IPS-18a (cell line): ENCODE results near the gene SNAI3.

Experiments
- H3K27ac ChIP-seq: one replicate; pipeline ENCODE4 v1.5.1; 2013; ENCODE audit warnings: low read length
- H3K27me3 ChIP-seq: one replicate; pipeline ENCODE4 v1.6.1; 2013; ENCODE audit warnings: mild to moderate bottlenecking, low read length; ENCODE audit not compliant: control insufficient read depth, insufficient read depth
- H3K36me3 ChIP-seq: one replicate; pipeline ENCODE4 v1.6.1; 2013; ENCODE audit warnings: low read depth, low read length; ENCODE audit not compliant: control insufficient read depth
- H3K4me1 ChIP-seq: one replicate; pipeline ENCODE4 v1.6.1; 2013; ENCODE audit warnings: low read depth, low read length; ENCODE audit not compliant: control insufficient read depth
- H3K4me3 ChIP-seq: one replicate; pipeline ENCODE4 v1.5.1; 2013; ENCODE audit warnings: low read length
- H3K9ac ChIP-seq: one replicate; pipeline ENCODE4 v1.6.1; 2013; ENCODE audit warnings: mild to moderate bottlenecking, low read length, moderate library complexity
- H3K9me3 ChIP-seq: one replicate; pipeline ENCODE4 v1.6.1; 2013; ENCODE audit warnings: low read depth, low read length; ENCODE audit not compliant: control insufficient read depth

Gene SNAI3

DNA sequence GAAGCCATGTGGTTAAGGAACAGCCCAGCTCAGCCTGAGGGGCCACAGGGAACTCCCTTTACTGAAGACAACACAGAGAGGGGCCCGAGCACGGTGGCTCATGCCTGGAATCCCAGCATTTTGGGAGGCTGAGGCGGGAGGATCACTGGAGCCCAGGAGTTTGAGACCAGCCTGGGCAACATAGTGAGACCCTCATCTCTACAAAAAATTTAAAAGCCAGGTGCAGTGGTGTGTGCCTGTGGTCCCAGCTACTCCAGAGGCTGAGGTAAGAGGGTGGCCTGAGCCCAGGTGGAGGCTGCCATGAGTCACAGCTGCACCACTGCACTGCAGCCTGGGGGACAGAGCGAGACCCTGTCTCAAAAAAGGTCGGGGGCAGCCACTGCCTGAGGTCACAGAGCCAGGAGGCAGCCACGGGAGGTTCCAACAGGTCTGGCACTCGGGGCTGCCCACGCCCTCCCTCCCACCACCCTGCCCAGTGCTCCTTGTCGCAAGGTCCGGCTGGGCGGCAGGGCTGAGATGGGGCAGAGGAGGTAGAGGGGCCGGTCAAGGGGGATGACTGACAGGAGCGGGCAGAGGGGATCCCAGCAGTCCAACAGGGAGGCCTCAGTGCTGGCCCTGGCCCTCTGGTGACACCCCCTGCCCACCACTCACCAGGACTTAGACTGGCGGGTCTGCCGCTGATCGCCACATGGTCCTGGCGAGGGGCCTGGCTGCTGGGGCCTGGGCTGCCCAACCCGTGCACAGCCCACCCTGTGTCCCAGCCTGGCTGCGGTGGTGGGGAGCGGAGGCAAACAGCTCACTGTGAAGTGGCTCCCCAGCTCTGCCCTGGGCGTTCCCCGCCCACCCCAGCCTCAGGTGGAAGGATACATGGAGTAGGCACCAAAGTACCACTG is 38.9 kb downstream of the SNAI3 start:
- no peaks in the 10 kb centered on the region for H3K27me3 ChIP-seq
- no peak overlapping the region for H3K4me3 ChIP-seq
- H3K9me3 ChIP-seq = no peaks in the 10 kb centered on the region
- no peak overlapping the region for H3K27ac ChIP-seq
- no peaks in the 10 kb centered on the region for H3K36me3 ChIP-seq
- peaks cover 4% of the 10 kb centered on the region for H3K4me1 ChIP-seq
- H3K9ac ChIP-seq = no peak overlapping the region

DNA sequence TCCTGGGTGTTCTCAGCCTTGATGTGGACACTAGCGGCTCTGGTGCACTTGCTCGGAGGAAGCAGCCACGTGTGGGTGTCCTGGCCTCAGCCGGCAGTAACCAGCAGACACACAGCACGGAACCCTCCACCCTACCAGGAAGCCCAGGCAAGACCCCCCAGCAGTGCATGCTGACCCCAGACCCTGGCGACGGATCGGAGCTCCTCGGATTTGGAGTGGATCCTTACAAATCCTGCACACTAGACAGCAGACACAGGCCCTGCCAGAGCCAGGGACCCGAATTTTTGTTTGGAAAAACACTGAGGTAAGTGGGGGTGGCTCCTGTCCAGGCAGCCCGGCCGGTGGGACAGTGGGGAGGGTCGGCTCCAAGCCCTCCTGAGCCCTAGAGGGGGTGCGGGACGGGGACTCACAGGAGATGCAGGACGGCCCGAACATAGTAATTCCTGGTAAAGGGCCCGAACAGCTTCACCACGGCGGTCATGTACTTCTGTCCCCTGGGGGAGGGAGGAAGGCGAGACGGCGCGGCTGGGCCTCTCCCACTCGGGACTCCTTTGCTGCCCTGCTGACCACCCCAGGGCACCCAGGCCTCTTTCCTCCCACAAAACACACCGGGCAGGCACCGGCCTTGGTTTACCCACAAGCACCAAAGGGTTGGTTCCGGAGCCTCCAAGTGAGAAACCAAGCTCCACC is 39.8 kb downstream of the SNAI3 start:
- Histone ChIP-seq H3K4me1 (peaks cover 4% of the 10 kb centered on the region), H3K9me3 (no peaks in the 10 kb centered on the region), H3K27me3 (no peaks in the 10 kb centered on the region), H3K4me3 (no peak overlapping the region), H3K36me3 (no peaks in the 10 kb centered on the region), H3K27ac (no peak overlapping the region), H3K9ac (no peak overlapping the region)

DNA sequence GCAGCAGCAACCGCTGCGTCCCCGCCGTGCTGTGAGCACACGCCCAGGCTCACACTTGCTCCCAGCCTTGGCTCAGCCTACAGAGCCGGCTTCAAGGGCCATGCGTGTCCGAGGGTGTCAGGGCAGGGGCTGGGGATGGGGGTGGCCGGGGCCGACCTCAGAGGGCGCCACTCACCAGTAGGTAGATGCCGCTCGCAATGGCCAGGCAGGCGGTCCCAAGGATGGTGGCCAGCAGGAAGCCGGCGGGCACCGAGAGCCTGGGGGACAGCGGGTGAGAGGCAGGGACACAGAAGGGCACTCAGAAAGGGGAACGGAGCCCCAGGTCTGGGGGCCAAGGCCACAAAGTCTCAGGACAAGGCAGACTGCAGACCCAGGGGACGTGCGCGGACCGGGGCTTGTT is 40.4 kb downstream of the SNAI3 start:
- no peak overlapping the region for H3K4me3 ChIP-seq
- H3K27me3 ChIP-seq = no peaks in the 10 kb centered on the region
- H3K27ac ChIP-seq = no peak overlapping the region
- no peaks in the 10 kb centered on the region for H3K9me3 ChIP-seq
- no peaks in the 10 kb centered on the region for H3K4me1 ChIP-seq
- no peaks in the 10 kb centered on the region for H3K36me3 ChIP-seq
- H3K9ac ChIP-seq = no peak overlapping the region

DNA sequence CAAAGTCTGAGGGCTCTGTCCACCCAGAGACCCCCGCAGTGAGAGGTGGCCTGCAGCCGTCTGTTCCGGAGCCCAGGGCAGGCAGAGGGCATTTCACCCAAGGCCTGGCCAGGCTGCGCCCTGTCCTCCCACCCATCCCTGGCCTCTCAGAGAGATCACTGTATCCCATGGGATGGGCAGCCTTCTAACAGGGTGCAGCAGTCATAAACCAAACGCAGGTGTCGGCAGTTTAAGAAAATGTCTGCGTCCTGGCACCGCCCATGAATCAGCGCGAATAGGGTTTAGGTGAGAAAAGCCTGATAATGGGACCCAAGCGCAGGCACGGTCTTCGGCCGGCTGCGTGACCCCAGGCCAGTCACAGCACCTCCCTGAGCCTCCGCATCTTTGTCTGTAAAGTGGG is 40.9 kb downstream of the SNAI3 start:
- Histone ChIP-seq H3K9me3 (no peaks in the 10 kb centered on the region), H3K27ac (no peak overlapping the region), H3K27me3 (peaks cover 2% of the 10 kb centered on the region), H3K4me3 (no peak overlapping the region), H3K4me1 (no peaks in the 10 kb centered on the region), H3K9ac (no peak overlapping the region), H3K36me3 (no peaks in the 10 kb centered on the region)

DNA sequence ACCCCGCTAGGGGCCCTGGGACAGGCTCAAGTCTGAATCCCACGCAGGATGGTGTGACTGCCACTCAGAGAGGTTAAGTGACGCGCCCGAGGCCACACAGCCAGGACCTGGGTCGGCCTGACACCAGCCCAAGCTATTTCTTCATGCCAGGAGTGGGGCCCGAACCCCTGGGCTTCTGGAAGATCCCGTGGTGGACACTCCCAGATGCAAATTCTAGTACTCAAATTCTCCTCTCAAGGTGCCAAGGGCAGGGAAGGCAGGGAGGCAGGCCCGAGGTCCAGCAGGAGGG is 42.7 kb downstream of the SNAI3 start:
- Histone ChIP-seq H3K4me1 (peaks cover 11% of the 10 kb centered on the region), H3K27me3 (peaks cover 6% of the 10 kb centered on the region), H3K4me3 (no peak overlapping the region), H3K27ac (no peak overlapping the region), H3K36me3 (no peaks in the 10 kb centered on the region), H3K9ac (no peak overlapping the region), H3K9me3 (no peaks in the 10 kb centered on the region)

DNA sequence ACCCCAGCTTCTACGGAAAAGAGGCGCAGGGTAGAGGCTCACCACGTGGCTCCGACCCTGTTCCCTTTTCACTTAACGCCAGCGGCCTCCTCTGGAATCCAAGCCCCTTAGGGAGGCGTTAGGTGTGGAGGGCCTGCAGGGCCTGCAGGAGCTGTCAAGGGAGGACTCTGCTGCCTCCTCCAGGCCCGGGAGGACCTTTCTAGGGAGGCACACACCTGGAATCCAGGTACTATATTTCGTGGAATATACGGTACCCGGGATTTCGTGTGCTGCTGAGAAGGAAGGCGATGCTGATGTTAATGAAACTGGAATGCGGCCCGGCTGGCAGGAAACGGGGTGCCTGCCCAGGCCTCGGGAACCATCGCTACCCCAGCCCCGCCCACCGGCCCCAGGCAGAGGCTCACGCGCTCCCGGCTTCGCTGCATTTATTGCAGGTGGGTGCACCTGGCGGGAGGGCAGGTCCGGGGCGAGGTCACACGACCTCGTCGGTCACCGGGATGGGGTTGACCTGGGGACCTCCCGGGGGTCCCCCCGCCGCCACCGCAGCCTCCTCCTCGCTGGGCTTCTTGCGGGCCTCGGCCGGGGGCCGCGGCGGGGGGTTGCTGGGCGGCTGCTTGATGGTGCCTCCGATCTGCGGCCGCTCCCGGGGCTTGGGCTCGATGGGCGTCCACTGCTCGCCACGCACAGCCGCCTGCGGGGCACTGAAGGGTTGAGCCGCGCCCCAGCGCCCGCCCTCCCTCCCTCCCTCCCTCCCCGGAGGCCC is 43.2 kb downstream of the SNAI3 start:
- no peaks in the 10 kb centered on the region for H3K36me3 ChIP-seq
- H3K27me3 ChIP-seq = peaks cover 6% of the 10 kb centered on the region
- no peak overlapping the region for H3K4me3 ChIP-seq
- no peaks in the 10 kb centered on the region for H3K9me3 ChIP-seq
- no peak overlapping the region for H3K9ac ChIP-seq
- peaks cover 12% of the 10 kb centered on the region for H3K4me1 ChIP-seq
- H3K27ac ChIP-seq = no peak overlapping the region

DNA sequence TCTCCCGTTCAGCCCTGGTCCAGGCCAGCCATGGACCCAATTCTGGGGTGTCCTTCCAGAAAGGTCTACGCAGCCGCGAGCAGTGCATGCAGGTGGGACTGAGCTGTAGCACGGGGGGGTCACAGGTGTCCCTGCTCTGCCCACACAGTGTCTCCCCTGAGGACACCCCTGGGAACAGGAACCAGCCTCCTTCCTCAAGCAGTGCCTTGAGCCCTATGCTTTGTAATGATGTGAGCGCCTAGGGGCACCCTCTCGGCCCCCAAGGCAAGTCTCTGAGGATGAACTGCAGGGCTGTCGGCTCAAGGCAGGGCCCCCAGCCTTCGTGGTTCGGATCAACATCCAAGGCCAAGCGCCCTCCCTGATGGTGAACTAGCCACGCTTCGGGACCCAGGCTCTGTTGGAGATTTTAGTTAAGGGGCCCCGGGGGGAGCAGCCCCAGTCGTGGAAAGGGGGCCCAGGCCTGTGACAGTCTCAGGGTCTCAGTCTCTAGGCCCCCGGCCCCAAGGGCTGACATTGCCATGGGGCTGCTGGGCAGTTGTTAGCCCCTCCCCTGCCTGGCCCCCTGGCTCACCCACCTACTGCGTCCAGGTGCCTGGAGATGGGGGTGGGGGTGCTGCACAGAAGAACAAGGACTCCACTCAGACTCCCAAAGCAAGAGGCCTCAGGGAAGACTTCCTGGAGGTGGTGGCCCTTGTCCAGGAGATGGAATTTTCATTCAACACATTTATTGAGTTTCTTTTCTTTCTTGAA is 45.6 kb downstream of the SNAI3 start:
- Histone ChIP-seq H3K27me3 (peaks cover 6% of the 10 kb centered on the region), H3K27ac (no peak overlapping the region), H3K36me3 (no peaks in the 10 kb centered on the region), H3K4me3 (no peak overlapping the region), H3K4me1 (peaks cover 16% of the 10 kb centered on the region), H3K9ac (no peak overlapping the region), H3K9me3 (no peaks in the 10 kb centered on the region)

DNA sequence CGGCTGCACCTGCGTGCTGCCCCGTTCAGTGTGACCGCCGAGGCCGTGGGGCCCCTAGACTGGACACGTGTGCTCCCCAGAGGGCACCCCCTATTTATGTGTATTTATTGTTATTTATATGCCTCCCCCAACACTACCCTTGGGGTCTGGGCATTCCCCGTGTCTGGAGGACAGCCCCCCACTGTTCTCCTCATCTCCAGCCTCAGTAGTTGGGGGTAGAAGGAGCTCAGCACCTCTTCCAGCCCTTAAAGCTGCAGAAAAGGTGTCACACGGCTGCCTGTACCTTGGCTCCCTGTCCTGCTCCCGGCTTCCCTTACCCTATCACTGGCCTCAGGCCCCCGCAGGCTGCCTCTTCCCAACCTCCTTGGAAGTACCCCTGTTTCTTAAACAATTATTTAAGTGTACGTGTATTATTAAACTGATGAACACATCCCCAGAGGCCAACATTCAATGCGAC is 46.2 kb downstream of the SNAI3 start:
- H3K4me3 ChIP-seq = no peak overlapping the region
- H3K36me3 ChIP-seq = no peaks in the 10 kb centered on the region
- H3K27ac ChIP-seq = no peak overlapping the region
- H3K4me1 ChIP-seq = peaks cover 16% of the 10 kb centered on the region
- peaks cover 10% of the 10 kb centered on the region for H3K27me3 ChIP-seq
- no peak overlapping the region for H3K9ac ChIP-seq
- no peaks in the 10 kb centered on the region for H3K9me3 ChIP-seq

DNA sequence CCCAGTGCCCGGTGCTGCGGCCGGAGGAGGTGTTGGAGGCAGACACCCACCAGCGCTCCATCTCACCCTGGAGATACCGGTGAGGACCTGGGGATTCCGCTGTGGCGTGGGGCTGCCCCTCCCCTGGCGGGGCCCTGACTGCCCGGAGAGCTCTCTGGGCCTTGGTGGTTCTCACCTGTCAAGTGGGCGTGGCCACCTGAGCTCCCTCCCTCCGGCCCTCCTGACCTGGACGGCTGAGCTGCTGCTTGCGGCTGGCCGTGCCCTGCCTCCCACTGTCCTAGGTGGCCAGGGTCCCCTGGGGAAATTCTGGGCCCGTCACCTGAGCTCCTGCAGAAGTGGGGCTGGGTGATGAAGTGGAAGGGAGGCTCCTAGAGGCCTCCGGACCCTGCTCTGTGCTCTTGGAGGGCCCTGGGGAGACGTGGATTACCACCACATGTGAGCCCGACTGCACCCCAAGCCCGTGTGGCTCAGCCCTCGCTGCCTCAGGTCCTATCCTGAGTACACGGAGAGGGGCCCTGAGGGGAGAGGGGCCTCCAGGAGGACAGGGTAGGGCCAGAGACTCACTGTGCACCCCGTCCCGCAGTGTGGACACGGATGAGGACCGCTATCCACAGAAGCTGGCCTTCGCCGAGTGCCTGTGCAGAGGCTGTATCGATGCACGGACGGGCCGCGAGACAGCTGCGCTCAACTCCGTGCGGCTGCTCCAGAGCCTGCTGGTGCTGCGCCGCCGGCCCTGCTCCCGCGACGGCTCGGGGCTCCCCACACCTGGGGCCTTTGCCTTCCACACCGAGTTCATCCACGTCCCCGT is 46.9 kb downstream of the SNAI3 start:
- H3K4me3 ChIP-seq = no peak overlapping the region
- no peak overlapping the region for H3K27ac ChIP-seq
- no peak overlapping the region for H3K9ac ChIP-seq
- no peaks in the 10 kb centered on the region for H3K36me3 ChIP-seq
- H3K27me3 ChIP-seq = peaks cover 12% of the 10 kb centered on the region
- H3K4me1 ChIP-seq = peaks cover 16% of the 10 kb centered on the region
- no peaks in the 10 kb centered on the region for H3K9me3 ChIP-seq

DNA sequence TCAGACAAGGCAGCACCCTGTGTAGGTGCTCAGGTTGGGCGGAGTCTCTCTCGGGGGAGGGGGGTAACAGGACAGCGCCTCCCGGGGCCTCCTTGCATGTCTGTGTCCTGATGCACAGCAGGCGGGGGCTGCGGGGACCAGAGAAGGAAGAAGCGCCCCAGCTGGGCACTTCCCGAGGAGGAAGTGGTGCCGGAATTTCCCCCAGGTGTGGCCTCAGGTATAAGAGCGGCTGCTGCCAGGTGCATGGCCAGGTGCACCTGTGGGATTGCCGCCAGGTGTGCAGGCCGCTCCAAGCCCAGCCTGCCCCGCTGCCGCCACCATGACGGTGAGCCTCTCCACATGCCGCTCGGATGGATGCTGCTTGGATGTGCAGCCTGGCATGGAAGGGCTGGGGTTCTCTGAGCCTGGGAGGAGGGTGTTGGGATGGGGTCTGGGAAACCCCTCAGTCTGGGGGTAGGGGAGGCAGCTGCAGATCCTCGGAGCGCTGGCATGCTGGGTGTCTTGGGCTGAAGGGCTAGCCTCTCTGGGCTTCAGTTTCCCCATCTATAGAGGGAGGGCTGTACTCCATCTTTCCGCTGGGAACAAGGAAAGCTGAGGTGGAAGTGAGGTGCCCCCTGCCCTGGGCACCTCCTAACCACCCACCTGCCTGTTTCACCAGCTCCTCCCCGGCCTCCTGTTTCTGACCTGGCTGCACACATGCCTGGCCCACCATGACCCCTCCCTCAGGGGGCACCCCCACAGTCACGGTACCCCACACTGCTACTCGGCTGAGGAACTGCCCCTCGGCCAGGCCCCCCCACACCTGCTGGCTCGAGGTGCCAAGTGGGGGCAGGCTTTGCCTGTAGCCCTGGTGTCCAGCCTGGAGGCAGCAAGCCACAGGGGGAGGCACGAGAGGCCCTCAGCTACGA is 47.7 kb downstream of the SNAI3 start, which contains the start of gene IL17C:
Gene IL17C, plus strand, starts transcription at position 250 of the 908 bp plus-strand sequence. Its CDS starts 70 bp downstream, at position 320.
- Histone ChIP-seq H3K27me3 (peaks cover 12% of the 10 kb centered on the region), H3K4me1 (peaks cover 19% of the 10 kb centered on the region), H3K9ac (no peak within 1 kb of the TSS), H3K4me3 (no peak within 1 kb of the TSS), H3K27ac (no peak within 1 kb of the TSS), H3K9me3 (no peaks in the 10 kb centered on the region), H3K36me3 (no peaks in the 10 kb centered on the region)
